Keratinocyte (primary cell): ENCODE results near the gene TRAPPC3L. TPM values are rescaled to one million over a fixed set of nuclear protein-coding genes. Genes with fewer than 3 reads are reported as not detected.

Source experiments
- DNase-seq: peaks from one replicate; pipeline ENCODE4 v3.0.0-alpha.2; 2011; ENCODE audit warnings: low read depth, missing footprints, low spot score
- FAIRE-seq: peaks from 2 replicates; lab custom pipeline; 2011; peaks lifted over from hg19 to GRCh38; lab: Jason Lieb, UNC
- H2AFZ ChIP-seq: 2 replicates; pipeline ENCODE4 v1.6.0; 2012; ENCODE audit warnings: low read length, control low read depth, inconsistent platforms; ENCODE audit not compliant: control insufficient read depth
- H3K27ac ChIP-seq: 2 replicates; pipeline ENCODE4 v1.5.1; 2011; ENCODE audit warnings: low read length; ENCODE audit not compliant: control insufficient read depth, insufficient read depth
- H3K27me3 ChIP-seq: 3 replicates; pipeline ENCODE4 v1.6.0; 2011; ENCODE audit warnings: low read length; ENCODE audit not compliant: control insufficient read depth, insufficient read depth; ENCODE audit errors: extremely low read depth
- H3K36me3 ChIP-seq, 2 experiments: 2 replicates in 1 of 2; 3 replicates in 1 of 2; pipeline ENCODE4 v1.5.1; 2011; ENCODE audit warnings: low read length in 2 of 2, mild to moderate bottlenecking in 1 of 2; ENCODE audit not compliant: control insufficient read depth in 2 of 2, insufficient read depth in 2 of 2; ENCODE audit errors: extremely low read depth in 1 of 2
- H3K4me1 ChIP-seq: 3 replicates; pipeline ENCODE4 v1.5.1; 2011; ENCODE audit warnings: low read length; ENCODE audit not compliant: control insufficient read depth, insufficient read depth; ENCODE audit errors: extremely low read depth
- H3K4me2 ChIP-seq: 3 replicates; pipeline ENCODE4 v1.6.0; 2011; ENCODE audit warnings: low read depth, low read length; ENCODE audit not compliant: control insufficient read depth, insufficient read depth; ENCODE audit errors: extremely low read depth
- H3K4me3 ChIP-seq, 3 experiments: fragments of 200-600 bp in 1 of 3; sonication (generic) in 1 of 3; 2 replicates in 2 of 3; 3 replicates in 1 of 3; pipeline ENCODE4 v1.5.1; 2011 to 2016; ENCODE audit warnings: low read length in 3 of 3, mild to moderate bottlenecking in 3 of 3, control low read depth in 2 of 3, inconsistent platforms in 1 of 3, low read depth in 1 of 3, mixed read lengths in 1 of 3, mixed run types in 1 of 3, moderate library complexity in 1 of 3; ENCODE audit not compliant: control insufficient read depth in 2 of 3, insufficient read depth in 2 of 3; ENCODE audit errors: extremely low read depth in 1 of 3
- H3K79me2 ChIP-seq: 2 replicates; pipeline ENCODE4 v1.6.0; 2012; ENCODE audit warnings: low read length; ENCODE audit not compliant: control insufficient read depth, insufficient read depth
- H3K9ac ChIP-seq: 3 replicates; pipeline ENCODE4 v1.6.0; 2011; ENCODE audit warnings: low read length; ENCODE audit not compliant: control insufficient read depth, insufficient read depth; ENCODE audit errors: extremely low read depth
- H3K9me1 ChIP-seq: 3 replicates; pipeline ENCODE4 v1.6.0; 2011; ENCODE audit warnings: low read length; ENCODE audit not compliant: control insufficient read depth, insufficient read depth; ENCODE audit errors: extremely low read depth
- H3K9me3 ChIP-seq: 2 replicates; pipeline ENCODE4 v1.5.1; 2012; ENCODE audit warnings: low read depth, low read length; ENCODE audit not compliant: control insufficient read depth
- H4K20me1 ChIP-seq: 3 replicates; pipeline ENCODE4 v1.6.0; 2011; ENCODE audit warnings: low read length; ENCODE audit not compliant: control insufficient read depth, insufficient read depth; ENCODE audit errors: extremely low read depth
- CTCF ChIP-seq, 3 experiments: IDR thresholded peaks in 1 of 3; conservative IDR thresholded peaks in 1 of 3; optimal IDR thresholded peaks in 1 of 3; 2 replicates in 2 of 3; 3 replicates in 1 of 3; pipeline versions ENCODE3 to v1.5.1; 2011; ENCODE audit warnings: low read length in 3 of 3, mild to moderate bottlenecking in 3 of 3, moderate library complexity in 2 of 3, control low read depth in 1 of 3, inconsistent platforms in 1 of 3; ENCODE audit not compliant: insufficient read depth in 2 of 3; ENCODE audit errors: extremely low read depth in 1 of 3
- EZH2 ChIP-seq: IDR thresholded peaks from one replicate; pipeline ENCODE4 v1.6.1; 2012; ENCODE audit warnings: inconsistent platforms, mild to moderate bottlenecking, low read length, moderate library complexity
- dilution Hi-C: fragments of 300-500 bp; cut with MboI; formaldehyde crosslinking; loops from one replicate; pipeline ENCODE4 v1.7.0; 2020; ENCODE audit warnings: low sequenced_read_pairs; ENCODE audit not compliant: extremely low pct_ligation_motif_present
- polyA plus RNA-seq, 5 experiments: library from polyadenylated mRNA; depleted of rRNA in 3 of 5; stranded (reverse) in 3 of 5; stranded (forward) in 1 of 5; unstranded in 1 of 5; fragments of >200 nt; gene quantifications; 1 replicate in 1 of 5; 2 replicates in 3 of 5; 3 replicates in 1 of 5; pipeline versions ENCODE4 v1.2.1 to v1.2.3, GENCODE V29; 2011 to 2012; ENCODE audit warnings: missing spikeins in 2 of 5, low read depth in 1 of 5, low replicate concordance in 1 of 5

TRAPPC3L gene
- polyA plus RNA-seq, 1 donor (not counting 4 experiments of a cell fraction or from before 2014, with no cell fraction given): 0.31 TPM

- H3K9ac ChIP-seq: no peak overlapping the region
- no peaks in the 10 kb centered on the region for H3K9me3 ChIP-seq
- no peak overlapping the region for H3K4me2 ChIP-seq
- no peaks in the 10 kb centered on the region for H3K9me1 ChIP-seq
- no peaks in the 10 kb centered on the region for H3K36me3 ChIP-seq
- H3K4me1 ChIP-seq: peaks cover 13% of the 10 kb centered on the region
- H3K4me3 ChIP-seq: no peak overlapping the region
- dilution Hi-C loops: no loop called here
- TF ChIP-seq EZH2 (no peak), CTCF (optimal IDR thresholded peaks at IDR 0.05 in 1 of 3, IDR thresholded peaks at IDR 0.05 in 1 of 3, conservative IDR thresholded peaks at IDR 0.05 in 1 of 3; ENCODE audit: extremely low read depth in 1 of 3, insufficient read depth in 2 of 3, low read length in 3 of 3) (no peak)
- no peaks in the 10 kb centered on the region for H4K20me1 ChIP-seq
- FAIRE-seq (no peak), DNase-seq (no peak)
- H3K27me3 ChIP-seq: no peaks in the 10 kb centered on the region
- H2AFZ ChIP-seq: no peak overlapping the region
- H3K79me2 ChIP-seq: no peaks in the 10 kb centered on the region
- no peak overlapping the region for H3K27ac ChIP-seq
Measured at GRCh38 chr6:116563830-116564229, 18.3 kb upstream of the TRAPPC3L start.

DNA sequence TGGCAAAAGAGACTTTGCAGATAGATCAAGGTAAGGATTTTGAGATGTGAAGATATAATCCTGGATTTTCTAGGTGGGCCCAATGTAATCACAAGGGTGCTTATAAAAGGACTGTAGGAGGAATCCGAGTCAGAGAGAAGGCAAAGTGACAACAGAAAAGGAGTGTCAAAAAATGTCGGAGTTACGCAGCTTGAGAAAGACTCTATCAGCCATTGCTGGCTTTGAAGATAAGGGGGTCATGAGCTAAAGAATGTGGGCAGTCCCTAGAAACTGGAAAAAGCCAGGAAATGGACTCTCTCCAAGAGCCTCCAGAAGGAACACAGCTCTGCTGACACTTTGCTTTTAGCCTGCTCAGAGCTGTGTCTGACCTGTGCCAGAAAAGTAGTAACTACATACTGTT lies 17.1 kb upstream of the TRAPPC3L start:
- DNase-seq: no peak
- Histone ChIP-seq H3K36me3 (no peaks in the 10 kb centered on the region), H3K9me1 (no peaks in the 10 kb centered on the region), H3K4me2 (no peak overlapping the region), H3K4me3 (no peak overlapping the region), H3K27ac (no peak overlapping the region), H3K9me3 (no peaks in the 10 kb centered on the region), H3K79me2 (no peaks in the 10 kb centered on the region), H3K4me1 (peaks cover 23% of the 10 kb centered on the region), H4K20me1 (no peaks in the 10 kb centered on the region), H2AFZ (no peak overlapping the region), H3K9ac (no peak overlapping the region), H3K27me3 (no peaks in the 10 kb centered on the region)
- TF ChIP-seq CTCF (optimal IDR thresholded peaks at IDR 0.05 in 1 of 3, IDR thresholded peaks at IDR 0.05 in 1 of 3, conservative IDR thresholded peaks at IDR 0.05 in 1 of 3; ENCODE audit: extremely low read depth in 1 of 3, insufficient read depth in 2 of 3, low read length in 3 of 3) (no peak), EZH2 (no peak)
- dilution Hi-C loops: no loop called here
- no peak for FAIRE-seq
